NCI-H1694 (cell line): Measurements from ENCODE around the gene C10orf71.

Experiments used
- DNase-seq: peaks from one replicate; lab custom pipeline; 2025; lab: John Stamatoyannopoulos, UW

Gene C10orf71

DNA sequence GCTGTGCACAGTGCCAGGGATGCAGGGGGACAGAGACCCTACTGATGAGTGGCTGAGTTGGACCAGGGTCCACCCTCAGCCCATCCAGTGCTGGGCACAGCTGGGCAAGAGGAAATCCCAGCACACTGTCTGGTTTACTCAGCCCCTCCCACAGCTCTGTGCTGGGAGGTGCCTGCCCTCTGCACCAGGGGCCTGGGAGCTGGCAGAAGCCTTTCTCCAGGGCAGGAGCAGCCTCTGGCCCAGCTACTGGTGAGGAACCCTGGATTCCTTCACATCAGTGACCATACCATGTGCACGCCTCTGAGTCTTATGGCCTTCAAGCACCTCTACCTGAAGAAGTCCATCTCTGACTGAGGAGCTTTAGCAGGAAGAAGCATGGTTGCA is 25.9 kb upstream of the C10orf71 start:
- DNase-seq: no peak

- DNase-seq: no peak
These were observed 25.3 kb upstream of the C10orf71 start for GRCh38 chr10:49273626-49274025.

- no peak for DNase-seq
These were observed 24.1 kb upstream of the C10orf71 start for GRCh38 chr10:49274886-49275285.

GRCh38 chr10:49275896-49276295 is 23.1 kb upstream of the C10orf71 start:
- DNase-seq: no peak

DNA sequence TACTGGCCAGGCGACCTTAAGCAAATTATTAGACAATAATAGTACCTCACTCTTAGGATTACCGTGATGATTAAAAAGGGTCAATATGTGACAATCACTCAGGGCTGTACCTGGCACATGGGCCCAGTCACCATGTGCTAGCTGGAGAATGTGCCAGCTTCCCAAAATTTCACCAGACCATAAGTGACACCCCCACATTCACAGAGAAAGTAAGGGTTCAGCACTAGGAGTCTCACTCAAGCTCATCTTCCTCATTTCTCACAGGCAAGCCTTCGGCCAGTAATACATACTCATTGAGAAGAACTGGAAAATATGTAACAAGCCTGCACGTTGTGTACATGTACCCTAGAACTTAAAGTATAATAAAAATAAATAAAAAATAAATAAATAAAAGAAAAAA is 22.4 kb upstream of the C10orf71 start:
- DNase-seq: no peak

- DNase-seq: no peak
These were observed 21.0 kb upstream of the C10orf71 start for GRCh38 chr10:49277973-49278372.

GRCh38 chr10:49278497-49278981 is 20.4 kb upstream of the C10orf71 start:
- DNase-seq: no peak

DNA sequence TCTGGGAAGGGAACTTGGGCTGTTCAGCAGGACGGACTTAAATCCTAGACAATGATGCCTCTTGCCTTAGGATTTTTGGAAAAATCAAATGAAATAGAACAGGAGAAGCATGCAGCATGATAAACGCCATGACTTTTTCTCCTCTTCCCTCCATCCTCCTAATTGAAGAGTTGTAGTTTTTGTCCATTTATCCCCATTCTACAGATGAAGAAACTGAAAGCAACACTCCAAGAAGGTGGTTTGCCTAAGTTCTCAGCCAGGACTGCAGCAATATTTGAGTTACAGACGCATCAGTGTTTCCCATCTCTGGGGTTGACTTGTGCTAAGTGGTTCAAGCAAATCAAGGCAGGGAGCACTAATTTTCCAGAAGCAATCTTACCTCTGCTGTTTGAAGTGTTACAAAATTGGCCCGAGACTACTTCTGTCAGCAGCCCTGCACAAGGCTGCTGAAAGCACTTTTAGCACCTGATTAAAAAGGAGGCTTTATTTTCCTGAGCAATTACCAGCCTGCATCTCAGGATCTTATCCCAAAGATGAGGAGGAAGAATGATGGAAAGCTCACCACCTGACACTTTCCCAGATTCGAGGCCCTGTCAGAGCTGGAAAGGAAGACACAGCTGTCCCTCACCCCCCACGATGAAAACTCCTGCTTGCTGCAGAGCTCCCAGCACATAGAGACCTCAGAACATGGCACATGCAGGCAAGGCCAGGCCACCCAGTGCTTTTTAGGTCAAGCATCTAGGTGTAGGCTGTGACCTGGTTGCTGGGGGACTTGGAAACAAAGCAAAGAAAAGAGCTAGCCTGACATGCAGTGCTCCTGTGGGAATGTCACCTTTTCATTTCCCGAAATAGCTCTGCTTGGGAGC is 19.7 kb upstream of the C10orf71 start:
- DNase-seq: no peak

GRCh38 chr10:49280001-49280408 is 19.0 kb upstream of the C10orf71 start:
- DNase-seq: no peak

DNA sequence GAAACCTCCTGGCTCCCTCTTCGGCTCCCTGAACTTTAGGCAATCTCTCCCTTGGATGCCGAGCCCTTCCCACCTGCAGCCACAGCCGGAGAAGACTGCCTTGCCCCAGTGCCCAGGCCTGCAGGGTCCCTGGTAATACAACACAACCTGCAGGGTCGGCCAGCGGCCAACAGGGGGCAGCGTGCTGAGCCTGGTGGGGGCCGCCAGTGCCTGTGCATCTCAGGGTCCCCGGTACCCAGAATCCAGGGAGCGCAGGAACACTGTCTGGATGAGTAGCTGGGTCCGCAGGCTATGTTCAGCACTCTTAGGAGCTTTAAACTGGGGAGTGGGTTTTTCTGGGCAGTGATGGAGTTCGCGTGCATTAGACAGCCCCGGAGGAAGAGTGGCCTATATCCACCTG is 17.5 kb upstream of the C10orf71 start:
- DNase-seq: no peak

DNA sequence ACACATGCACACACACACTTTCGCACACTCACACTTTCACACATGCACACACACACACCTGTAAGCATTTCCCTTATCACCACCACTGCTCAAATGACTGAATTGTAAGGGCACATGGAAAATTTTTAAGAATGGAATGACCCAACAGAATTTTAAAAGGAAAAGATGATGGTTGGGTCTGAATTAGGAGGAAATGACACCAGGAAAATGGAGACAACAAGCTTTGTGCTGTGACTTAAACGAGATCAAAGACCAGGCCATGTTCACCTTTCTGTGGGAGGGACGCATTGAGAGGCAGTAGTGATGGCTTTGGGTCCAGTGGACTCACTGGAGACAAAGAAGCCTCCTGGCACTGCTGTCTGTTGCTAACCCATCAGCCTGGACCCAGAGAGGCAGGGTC is 16.7 kb upstream of the C10orf71 start:
- DNase-seq: no peak

GRCh38 chr10:49282879-49283341 is 16.1 kb upstream of the C10orf71 start:
- no peak for DNase-seq

DNA sequence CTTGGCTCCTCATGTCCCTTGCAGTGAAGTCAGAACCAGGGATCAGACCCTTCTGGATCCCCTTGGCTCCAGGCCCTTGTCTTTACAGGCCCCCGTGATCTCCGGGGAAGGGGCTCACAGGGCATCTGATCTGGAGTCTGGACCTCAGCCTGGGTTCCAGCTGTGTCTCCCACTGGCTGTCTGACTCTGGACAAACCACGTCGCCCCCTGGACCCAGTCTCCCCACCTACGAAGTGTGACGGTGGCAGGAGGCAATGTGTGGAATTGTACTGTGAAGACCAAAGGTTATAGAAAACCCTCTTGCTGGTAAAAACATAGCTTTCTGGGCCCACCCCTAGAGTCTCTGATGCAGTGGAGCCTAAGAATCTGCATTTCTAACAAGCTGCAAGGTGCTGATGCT is 15.5 kb upstream of the C10orf71 start:
- no peak for DNase-seq

GRCh38 chr10:49284356-49284755 is 14.6 kb upstream of the C10orf71 start:
- no peak for DNase-seq

DNA sequence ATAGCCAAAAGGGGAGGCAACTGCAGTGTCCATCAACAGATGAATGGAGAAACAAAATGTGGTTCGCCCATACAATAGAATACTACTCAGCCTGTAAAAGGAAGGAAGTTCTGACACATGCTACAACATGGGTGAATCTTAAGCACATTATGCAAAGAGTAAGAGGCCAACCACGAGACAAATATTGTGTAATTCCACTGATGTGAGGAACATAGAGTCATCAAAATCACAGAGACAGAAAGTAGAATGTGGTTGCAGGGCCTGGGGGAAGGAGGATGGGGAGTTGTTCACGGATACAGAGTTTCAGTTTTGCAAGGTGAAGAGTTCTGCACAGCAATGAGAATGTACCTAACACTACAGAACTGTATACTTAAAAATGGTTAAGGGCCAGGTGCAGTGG is 13.7 kb upstream of the C10orf71 start:
- no peak for DNase-seq

- no peak for DNase-seq
These were observed 12.3 kb upstream of the C10orf71 start for GRCh38 chr10:49286686-49287085.

DNA sequence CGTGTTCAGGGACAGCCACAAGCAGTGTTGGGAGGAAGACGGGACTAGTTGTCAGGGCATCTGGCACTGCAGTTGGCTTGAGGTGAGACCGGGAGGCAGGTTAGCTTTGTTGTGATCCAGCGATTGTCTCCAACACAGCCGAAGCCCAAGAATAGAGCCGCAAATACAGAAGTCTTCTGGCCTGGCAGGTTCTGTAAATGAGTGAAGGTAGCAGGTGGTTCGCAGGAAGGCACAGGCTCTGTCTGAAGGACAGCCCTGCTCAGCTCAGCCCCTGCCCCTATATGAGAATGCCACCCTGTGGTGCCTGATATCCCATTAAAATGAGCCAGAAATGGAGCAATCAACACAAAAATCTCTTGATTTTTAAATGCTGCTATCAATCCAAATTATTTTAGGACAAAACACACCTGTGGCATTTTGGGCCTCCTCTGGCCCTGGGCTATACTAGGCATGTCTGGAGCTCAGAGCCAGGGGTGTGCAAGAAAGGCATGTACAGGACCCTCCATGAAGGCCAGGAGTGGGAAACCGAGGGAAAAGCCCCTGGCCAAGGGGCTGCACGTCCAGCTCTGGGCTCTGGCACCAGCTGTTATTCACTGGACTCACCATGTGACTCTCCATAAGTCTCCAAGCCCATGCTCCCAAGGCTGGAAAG is 11.2 kb upstream of the C10orf71 start:
- no peak for DNase-seq

GRCh38 chr10:49288341-49289065 is 10.5 kb upstream of the C10orf71 start:
- no peak for DNase-seq

GRCh38 chr10:49289480-49289879 is 9.5 kb upstream of the C10orf71 start:
- DNase-seq: no peak

DNA sequence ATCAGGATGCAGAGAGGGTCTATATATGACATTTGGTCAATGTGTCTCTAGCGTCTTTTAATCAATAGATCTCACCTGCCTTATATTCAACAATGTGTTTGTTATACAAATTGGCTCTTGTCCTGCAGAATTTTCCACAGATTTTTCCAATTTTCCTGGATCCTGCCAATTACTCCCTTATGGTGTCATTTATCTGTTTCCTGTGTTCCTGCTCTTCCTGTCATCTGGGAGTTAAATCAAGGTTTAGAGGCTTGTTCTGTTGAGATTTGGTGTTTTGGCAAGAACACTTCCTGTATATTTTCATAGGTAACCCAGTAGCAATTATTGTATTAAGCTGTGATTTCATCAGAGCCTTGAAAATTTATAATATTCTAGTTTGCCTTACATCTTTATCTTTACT is 8.8 kb upstream of the C10orf71 start:
- no peak for DNase-seq

- DNase-seq: no peak
These were observed 8.4 kb upstream of the C10orf71 start for GRCh38 chr10:49290607-49291006.

DNA sequence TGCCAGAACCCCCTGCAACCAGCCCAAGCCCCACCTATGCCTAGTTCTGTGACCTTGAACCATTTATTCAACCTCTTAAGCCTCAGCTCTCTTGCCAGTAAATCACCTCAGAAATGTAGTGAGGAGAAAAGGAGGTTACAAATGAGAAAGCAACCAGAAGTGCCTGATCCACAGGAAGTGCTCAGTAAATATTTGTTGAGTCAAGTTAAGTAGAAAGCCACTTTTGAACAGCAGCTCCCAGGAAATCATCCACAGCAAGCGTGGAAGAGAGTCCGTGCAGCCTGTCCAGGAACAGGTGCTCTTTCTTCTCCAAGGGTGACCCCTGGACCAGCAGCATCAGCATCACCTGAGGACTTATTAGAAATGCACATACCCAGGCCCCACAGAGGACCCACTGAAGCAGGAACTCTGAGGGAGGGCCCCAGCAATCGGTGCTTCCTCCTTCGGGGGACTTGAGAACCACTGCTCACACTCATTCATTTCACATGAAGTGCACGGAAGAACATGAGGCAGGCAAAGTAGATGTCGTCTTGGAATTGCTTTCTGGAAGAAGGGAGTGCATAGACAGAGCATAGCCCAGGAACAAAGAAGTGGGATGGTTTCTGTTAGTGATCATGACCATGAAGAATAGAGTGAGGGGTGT is 6.3 kb upstream of the C10orf71 start:
- DNase-seq: no peak
